CD4-positive, alpha-beta T cell treated with Interleukin-17A for 1 hour (primary cell): Measurements from ENCODE around the gene KRTAP19-6.
"Not testable (repeated sequence)": the region's sequence is repeated elsewhere in the genome, so short reads cannot be mapped to it uniquely, and the experiment has no call there.

Experiments
- DNase-seq: peaks from one replicate; pipeline ENCODE4 v3.0.0-alpha.2; 2020

The KRTAP19-6 gene

DNA sequence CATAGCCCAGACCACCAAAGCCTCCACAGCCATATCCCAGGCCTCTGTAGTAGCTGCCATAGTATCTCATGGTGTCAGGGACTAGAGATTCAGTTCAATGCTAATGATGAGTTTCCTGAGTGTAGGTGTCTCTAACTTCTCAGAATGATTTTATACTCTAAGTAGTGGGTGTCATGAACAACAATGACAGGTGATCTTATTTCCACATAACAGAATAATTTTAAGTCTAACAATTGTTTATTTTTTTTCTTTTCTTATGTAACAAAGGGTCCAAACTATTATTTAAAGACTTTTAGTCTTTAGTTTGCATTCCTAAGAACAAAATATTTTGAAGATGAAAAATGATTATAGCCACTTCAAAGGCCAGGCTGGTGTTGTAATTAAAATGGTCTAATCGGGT lies at the start of gene KRTAP19-6:
Gene KRTAP19-6, minus strand, starts transcription at position 101 of the 400 bp plus-strand sequence. Its CDS starts 31 bp downstream, at position 70.
- no peak for DNase-seq

DNA sequence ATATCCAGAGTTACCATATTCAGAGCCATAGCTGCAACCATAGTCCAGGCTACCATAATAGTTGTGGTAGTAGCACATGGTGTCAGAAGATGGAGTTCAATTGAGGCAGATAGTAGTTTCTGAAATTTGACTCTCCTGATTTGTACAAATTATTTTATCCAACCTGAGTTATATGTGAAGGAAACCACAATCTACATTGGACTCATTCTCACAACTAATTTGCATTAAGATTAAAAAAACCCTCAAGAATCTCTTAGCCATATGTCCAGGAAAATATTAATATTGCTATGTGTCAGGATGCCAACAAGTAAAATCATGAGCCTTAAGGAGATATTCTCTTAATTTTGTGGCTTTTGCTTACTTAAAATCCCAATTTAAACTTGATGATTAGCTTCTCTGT lies 48.6 kb upstream of the KRTAP19-6 start, which contains the start of gene KRTAP22-2:
Gene KRTAP22-2, minus strand, starts transcription at position 101 of the 400 bp plus-strand sequence.
- no peak for DNase-seq

DNA sequence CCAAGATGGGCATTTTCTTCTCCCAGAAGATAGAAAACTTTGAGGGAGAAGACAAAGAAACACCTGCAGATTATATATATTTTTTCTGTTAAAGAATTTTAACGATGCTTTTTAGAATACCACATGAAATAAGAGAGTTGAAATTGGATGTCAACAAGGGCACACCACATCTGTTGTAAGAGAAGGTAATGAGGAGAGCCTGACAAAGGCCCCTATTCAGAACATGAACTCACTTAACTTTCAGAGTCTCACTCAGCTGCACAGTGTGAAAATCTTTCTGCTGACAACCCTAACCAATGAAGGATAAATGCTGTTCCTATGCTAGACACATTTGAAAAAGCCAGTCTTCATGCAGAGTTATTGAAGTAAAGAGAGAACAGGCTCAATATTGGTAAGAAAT lies 41.2 kb upstream of the KRTAP19-6 start:
- DNase-seq: no peak

- DNase-seq: no peak
Observed at GRCh38 chr21:30580132-30580531, 38.5 kb upstream of the KRTAP19-6 start.

DNA sequence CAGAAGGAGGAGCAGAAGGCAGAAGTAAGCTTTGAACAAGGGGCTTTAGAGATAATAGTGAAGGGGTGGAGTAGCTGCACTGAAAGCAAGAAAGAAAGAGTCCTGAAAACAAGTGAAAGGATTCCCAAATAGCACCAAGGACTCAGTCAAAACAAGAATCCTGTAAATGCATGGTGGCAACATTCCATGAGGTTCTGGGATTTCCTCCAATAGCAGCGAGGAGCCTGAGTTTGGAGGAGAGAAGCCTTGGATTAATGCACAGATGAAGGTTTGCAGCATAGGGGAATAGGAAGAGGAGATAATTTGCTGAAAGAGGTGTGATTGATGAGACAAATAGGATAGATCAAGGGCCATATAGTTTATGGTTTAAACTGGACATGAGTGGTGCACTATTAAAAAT lies 37.7 kb upstream of the KRTAP19-6 start:
- no peak for DNase-seq

- no peak for DNase-seq
Observed at GRCh38 chr21:30577766-30578165, 36.1 kb upstream of the KRTAP19-6 start.

DNA sequence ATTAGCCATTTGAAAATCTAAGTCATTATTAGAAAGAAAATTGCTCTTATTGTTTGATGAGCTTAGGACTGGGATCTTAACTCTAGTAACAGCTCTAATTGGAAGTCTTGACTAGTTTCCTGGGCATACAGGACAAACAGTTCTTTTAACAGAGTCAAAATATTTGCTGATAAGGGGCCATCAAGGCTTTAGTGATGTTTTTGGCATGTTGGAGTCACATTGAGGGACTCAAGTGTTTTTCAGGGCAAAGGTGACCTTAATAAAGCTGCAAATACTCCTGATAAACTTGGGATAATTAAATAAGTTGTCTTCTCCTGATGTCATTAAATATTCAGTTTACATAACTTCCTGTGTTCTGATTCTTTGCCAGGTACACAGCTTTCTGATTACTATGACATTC lies 26.0 kb upstream of the KRTAP19-6 start:
- no peak for DNase-seq

DNA sequence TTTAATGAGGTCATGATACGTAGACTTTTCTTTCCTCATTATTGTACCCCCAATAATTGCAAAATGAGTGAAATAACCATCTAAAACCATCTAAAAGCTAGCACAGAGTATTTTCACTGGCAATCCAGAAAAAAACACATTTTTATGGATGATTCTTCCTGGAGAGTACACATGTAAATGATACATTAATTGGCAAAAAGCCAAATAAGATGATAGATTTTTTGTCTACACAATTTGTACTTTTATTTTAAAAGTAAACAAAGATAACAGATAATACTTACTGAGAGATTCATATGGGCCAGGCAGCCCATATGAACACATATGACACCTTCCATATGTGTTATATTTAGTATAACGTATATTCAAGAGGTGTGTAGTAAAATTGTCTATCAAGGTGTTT lies 22.0 kb upstream of the KRTAP19-6 start:
- no peak for DNase-seq

GRCh38 chr21:30563072-30563471 lies 21.4 kb upstream of the KRTAP19-6 start:
- DNase-seq: no peak

DNA sequence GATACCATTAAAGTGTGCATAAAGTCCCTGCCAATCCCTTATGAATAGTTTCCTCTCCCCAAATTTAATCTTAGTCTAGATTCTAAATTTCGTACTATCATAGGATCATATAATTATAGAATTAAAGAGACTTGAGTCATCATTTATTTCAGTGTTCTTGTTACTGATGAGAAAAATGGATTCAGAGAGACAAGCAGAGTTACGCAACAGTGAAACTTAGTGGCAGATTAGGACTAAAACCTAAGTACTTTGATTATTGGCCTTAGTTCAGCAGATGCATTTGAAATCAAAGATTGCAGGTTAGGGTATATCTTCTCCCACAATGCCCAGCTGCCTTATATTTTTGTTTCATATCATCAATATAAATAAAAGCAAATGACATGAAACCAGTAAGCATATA lies 20.3 kb upstream of the KRTAP19-6 start:
- no peak for DNase-seq

GRCh38 chr21:30561264-30561895 lies 19.7 kb upstream of the KRTAP19-6 start, which contains the start of gene KRTAP19-7:
Gene KRTAP19-7 (minus strand): TSS chr21:30561314. CDS start chr21:30561289, 25 bp downstream.
- DNase-seq: no peak

DNA sequence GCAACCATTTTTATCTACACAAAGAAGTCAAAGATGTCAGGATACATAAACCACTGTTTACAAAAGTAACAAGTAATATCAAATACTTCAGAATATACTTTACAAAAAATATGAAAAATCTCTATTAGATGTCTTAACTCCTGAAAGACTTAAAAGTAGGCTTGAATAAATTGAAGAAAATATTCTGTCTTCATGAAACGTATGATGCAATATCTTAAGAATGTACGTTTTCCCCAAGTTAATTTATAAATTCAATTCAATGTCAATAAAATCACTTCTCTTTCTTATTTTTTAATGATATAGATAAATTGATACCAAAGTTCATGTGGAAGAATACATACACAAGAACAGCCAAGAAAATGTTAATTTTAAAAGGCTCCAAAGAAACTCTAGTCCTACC lies 13.4 kb upstream of the KRTAP19-6 start:
- no peak for DNase-seq

GRCh38 chr21:30552782-30553181 lies 11.1 kb upstream of the KRTAP19-6 start:
- no peak for DNase-seq

- no peak for DNase-seq
Observed at GRCh38 chr21:30518876-30519275, 22.8 kb downstream of the KRTAP19-6 start.

DNA sequence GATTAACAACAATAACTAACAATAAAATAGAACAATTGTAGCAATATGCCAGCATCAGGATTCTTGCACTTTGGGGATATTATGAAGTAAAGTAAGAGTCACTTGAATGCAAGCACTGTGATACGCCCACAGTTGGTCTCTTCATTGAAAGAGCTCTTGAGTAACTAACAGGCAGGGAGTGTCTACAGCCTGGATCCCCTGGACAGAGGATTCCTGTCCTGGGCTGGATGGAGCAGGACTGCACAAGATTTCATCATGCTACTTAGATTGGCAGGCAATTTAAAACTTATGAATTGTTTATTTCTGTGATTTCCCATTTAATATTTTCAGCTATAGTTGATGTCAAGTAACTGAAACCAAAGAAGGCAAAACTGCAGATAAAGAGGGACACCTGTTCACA lies 26.0 kb downstream of the KRTAP19-6 start:
- no peak for DNase-seq

DNA sequence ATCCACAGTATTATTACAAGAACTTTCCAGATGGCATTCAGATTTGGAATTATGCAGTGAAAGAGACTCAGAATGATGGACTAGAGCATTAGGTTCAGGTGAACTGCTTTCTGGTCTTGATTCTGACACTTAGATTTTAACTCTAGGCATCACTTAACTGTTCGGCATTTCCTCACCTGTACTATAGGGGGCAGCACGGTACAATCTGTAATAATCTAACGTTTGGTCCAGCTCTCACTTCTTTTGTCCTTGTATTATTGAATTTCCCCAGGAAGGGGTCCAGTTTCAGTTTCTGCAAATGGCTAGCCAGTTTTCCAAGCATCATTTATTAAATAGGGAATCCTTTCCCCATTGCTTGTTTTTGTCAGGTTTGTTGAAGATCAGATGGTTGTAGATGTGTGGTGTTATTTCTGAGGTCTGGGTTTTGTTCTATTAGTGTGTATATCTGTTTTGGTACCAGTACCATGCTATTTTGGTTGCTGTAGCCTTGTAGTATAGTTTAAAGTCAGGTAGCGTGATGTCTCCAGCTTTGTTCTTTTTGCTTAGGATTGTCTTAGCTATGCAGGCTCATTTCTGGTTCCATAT lies 36.0 kb downstream of the KRTAP19-6 start:
- DNase-seq: not testable (repeated sequence)

DNA sequence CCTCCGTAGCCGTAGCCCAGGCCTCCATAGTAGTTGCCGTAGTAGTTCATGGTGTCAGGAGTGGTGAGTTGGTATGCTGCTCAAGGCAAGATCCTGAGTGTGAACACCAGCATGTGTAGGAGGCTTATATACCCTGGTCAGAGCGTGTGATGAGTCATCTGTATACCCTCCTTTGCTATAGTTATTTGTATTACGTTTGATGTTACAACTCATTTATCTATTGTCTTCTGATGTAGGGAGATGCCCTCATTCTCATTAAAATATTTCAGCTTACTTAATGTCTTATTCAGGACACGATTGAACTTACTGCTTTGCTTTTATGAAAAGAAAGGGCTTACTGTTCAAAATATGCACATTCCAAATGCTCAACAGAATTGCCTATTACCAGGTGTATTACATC lies 39.6 kb downstream of the KRTAP19-6 start, which contains the start of gene KRTAP19-5:
Gene KRTAP19-5, minus strand, starts transcription at position 101 of the 400 bp plus-strand sequence. Its CDS starts 51 bp downstream, at position 50.
- DNase-seq: no peak

GRCh38 chr21:30497065-30497464 lies 44.6 kb downstream of the KRTAP19-6 start, which contains the start of gene KRTAP19-4:
Gene KRTAP19-4 (minus strand): TSS chr21:30497165. CDS start chr21:30497110, 55 bp downstream.
- DNase-seq: no peak

GRCh38 chr21:30491963-30492428 lies 49.7 kb downstream of the KRTAP19-6 start, which contains the start of gene KRTAP19-3:
Gene KRTAP19-3 (minus strand): TSS chr21:30492013. CDS start chr21:30491957, 56 bp downstream.
- no peak for DNase-seq
